Fibroblast of mammary gland (primary cell): Measurements from ENCODE around the gene EXD3.

Experiments used
- DNase-seq: peaks from one replicate; pipeline ENCODE4 v3.0.0-alpha.2; 2010; ENCODE audit warnings: low read depth
- H3K4me3 ChIP-seq: 2 replicates; pipeline ENCODE4 v1.5.1; 2011; ENCODE audit warnings: low read depth, mild to moderate bottlenecking, low read length, moderate library complexity; ENCODE audit not compliant: control insufficient read depth
- CTCF ChIP-seq: conservative IDR thresholded peaks from 2 replicates; pipeline ENCODE4 v1.5.1; 2011; ENCODE audit warnings: low read depth, low read length, inconsistent platforms; ENCODE audit not compliant: control insufficient read depth, insufficient read depth

Gene EXD3

GRCh38 chr9:137366891-137367381 is 56.0 kb downstream of the EXD3 start:
- no peak for DNase-seq
- TF ChIP-seq CTCF = no peak

GRCh38 chr9:137366445-137366810 is 56.5 kb downstream of the EXD3 start:
- DNase-seq = no peak
- H3K4me3 ChIP-seq = no peak overlapping the region
- no peak for TF ChIP-seq CTCF

More at GRCh38 chr9:137366891-137367381, 56.0 kb downstream of the EXD3 start:
- H3K4me3 ChIP-seq = no peak overlapping the region

- no peak for TF ChIP-seq CTCF
- DNase-seq = no peak
- no peak overlapping the region for H3K4me3 ChIP-seq
Measured at GRCh38 chr9:137365552-137366444, 57.2 kb downstream of the EXD3 start.

DNA sequence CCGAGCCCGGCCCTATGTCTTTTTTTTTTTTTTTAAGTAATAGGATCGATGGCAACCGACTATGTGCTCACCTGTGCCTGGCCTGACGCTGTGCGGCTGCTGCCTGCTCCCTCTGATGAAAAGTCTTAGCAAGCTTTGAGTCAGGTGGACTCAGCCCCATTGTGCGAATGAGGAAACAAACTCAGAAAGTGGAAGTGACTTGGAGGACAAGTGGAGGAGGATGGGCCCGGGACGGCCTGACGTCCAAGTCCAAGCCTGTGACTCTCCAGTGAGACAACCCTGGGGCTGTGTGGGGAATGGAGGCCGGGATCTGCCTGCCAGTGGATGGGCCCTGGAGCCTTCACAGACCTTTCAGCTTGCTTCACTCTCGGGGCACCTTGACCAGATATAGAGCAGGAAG is 57.9 kb downstream of the EXD3 start:
- H3K4me3 ChIP-seq = no peak overlapping the region
- DNase-seq = no peak
- TF ChIP-seq CTCF = no peak

DNA sequence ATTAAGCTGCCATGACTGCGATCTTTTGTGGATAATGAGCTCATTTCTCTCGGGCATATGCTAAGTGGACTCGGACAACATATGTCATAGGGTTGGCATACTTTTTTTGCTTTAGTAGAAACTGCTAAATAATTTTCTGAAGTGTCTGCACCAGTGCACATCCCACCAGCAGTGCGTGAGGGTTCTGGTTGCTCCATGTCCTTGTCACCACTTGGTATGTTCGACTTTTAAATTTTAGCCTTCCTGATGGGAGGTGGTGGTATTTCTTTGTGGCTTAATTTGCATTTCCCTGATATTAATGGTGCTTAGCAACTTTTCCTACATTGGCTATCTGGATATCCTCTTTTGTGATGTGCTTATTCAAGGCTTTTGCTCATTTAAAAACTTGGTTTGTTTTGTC is 63.1 kb downstream of the EXD3 start:
- no peak overlapping the region for H3K4me3 ChIP-seq
- no peak for DNase-seq
- no peak for TF ChIP-seq CTCF

DNA sequence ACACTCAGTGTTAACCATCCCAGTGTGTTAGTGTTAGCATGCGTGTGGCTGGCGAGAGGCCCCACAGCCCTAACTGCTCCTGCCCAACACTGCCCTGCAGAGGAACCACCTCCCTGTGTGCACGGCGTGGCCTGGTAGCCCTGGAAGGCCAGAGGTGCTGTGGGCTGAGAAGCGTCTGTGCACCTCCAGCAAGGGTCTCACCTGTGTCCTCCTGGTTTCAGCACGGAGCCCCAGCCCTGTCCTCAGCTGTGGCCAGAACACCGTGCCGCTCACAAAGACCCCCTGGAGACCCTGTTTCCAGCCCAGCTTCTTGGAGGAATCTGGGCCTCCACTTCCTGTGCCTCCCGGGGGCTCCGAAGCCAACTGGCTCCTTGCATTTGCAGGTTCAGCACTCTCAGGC is 64.8 kb downstream of the EXD3 start:
- no peak overlapping the region for H3K4me3 ChIP-seq
- TF ChIP-seq CTCF = no peak
- DNase-seq = no peak
